8988T (cell line): ENCODE data around the gene TSPAN18.

Experiments used
- DNase-seq: peaks from one replicate; pipeline ENCODE4 v3.0.0; 2011

Gene TSPAN18

GRCh38 chr11:44971185-44971584, 244.4 kb downstream of the TSPAN18 start:
- no peak for DNase-seq

- DNase-seq = no peak
Measured at GRCh38 chr11:44972746-44973435, 246.1 kb downstream of the TSPAN18 start.

- no peak for DNase-seq
Measured at GRCh38 chr11:44973632-44974401, 247.1 kb downstream of the TSPAN18 start.

- DNase-seq = no peak
Measured at GRCh38 chr11:44974402-44975000, 247.7 kb downstream of the TSPAN18 start.

- DNase-seq = no peak
Measured at GRCh38 chr11:44976576-44976975, 249.8 kb downstream of the TSPAN18 start.

- no peak for DNase-seq
Measured at GRCh38 chr11:44977493-44977984, 250.8 kb downstream of the TSPAN18 start.

GRCh38 chr11:44978274-44978960, 251.7 kb downstream of the TSPAN18 start:
- DNase-seq = no peak

GRCh38 chr11:44978961-44979331, 252.2 kb downstream of the TSPAN18 start:
- DNase-seq = no peak

GRCh38 chr11:44979543-44980399, 253.0 kb downstream of the TSPAN18 start:
- no peak for DNase-seq

GRCh38 chr11:44980533-44981427, 254.0 kb downstream of the TSPAN18 start:
- DNase-seq = no peak
